DMS 273 treated with DMSO at 0.1 percent for 48 hours (cell line): ENCODE measurements around the gene LMOD1.
A peak's percentile ranks its signal among the peaks of the same experiment; 100 is the strongest.
"Not testable (repeated sequence)": the region's sequence is repeated elsewhere in the genome, so short reads cannot be mapped to it uniquely, and the experiment has no call there.

Source experiments
- DNase-seq: peaks from one replicate; lab custom pipeline; 2025; lab: John Stamatoyannopoulos, UW

Gene LMOD1

GRCh38 chr1:201947697-201948008 lies 1.3 kb upstream of the LMOD1 start:
- DNase-seq, result no peak

DNA sequence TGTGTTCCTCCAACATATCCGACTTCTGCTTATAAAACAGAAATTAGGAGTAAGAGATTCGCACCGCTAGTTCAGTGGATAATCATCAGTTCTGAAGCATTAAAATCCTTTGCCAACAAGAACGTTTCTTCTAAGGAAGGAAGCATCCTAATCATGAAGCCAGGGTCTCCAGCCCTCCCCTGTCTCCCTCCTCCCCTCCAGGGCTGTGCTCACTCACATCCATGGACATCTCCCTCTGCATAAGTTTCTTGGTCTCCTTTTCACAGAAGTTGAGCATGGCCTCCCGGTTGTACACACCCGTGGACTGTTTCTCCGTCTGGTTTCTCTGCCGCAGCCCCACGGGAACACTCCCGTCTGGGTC lies 505 bp downstream of the LMOD1 start:
- no peak for DNase-seq

DNA sequence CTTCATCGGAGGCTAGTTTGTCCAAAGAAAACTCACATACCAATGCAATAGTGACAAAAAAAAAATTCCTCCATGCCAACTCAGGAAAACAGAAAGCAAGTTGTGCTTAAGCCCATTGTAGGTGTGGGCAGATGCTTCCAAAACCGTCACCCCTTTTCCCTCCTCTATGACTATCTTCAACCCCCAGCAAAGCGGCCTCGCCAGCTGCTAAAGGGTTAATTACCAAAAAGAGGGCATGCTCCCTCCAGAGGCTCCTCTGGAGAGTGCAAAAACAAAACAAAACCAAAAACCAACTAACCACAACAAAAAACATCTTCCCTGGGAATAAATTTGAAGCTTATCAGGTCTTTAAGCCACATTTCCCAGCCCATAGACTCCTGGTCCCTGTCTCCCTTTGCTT lies 1.2 kb downstream of the LMOD1 start:
- DNase-seq, result no peak

- no peak for DNase-seq
Measured at GRCh38 chr1:201944639-201945038, 1.7 kb downstream of the LMOD1 start.

GRCh38 chr1:201944002-201944401 lies 2.3 kb downstream of the LMOD1 start:
- DNase-seq, result no peak

GRCh38 chr1:201942129-201942495 lies 4.2 kb downstream of the LMOD1 start:
- no peak for DNase-seq

DNA sequence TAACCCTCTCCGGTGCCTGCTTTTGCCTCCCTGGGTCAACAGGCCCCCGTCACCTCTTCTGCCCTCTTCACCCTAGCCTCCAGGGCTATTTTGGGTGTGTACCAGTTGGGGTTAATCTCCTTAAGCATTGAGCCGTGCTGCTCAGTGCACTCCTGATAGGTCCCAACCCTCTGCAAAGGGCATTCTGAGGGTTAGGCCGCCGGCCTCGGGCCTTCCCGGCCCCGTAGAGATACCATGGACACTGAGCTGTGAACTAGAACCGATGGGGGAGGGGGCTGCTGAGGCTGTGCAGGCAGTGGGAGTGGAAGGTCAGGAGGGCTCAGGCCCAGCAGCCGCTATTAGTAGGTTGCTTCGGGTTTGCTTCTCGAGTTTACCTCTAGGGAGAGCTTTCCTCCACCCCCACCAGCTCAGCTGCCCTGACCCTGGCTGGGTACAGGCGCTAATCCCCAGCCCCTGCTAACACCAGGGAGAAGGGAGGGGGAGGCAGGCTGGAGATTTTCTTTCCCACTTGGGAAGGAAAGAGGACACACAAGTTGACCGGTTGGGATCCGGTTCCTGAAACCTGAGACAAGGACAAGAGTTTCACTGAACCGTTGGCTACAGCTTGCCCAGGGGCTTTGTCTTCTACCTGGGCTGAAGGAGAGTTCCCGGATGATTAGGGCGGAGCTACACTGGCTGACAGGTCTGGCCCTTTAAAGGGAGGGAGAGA lies 4.8 kb downstream of the LMOD1 start:
- no peak for DNase-seq

DNA sequence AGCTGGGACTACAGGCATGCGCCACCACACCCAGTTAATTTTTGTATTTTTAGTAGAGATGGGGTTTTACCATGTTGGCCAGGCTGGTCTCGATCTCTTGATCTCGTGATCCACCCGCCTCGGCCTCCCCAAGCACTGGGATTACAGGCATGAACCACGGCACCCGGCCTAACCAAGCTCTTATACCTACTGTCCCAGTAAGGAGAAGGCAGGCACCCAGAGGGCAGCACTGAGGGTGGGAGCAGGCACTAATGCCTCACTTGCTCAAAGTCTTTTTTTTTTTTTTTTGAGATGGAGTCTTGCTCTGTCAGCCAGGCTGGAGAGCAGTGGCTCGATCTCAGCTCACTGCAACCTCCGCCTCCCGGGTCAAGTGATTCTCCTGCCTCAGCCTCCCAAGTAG lies 6.0 kb downstream of the LMOD1 start:
- not testable (repeated sequence) for DNase-seq

- no peak for DNase-seq
Measured at GRCh38 chr1:201939574-201939973, 6.8 kb downstream of the LMOD1 start.

DNA sequence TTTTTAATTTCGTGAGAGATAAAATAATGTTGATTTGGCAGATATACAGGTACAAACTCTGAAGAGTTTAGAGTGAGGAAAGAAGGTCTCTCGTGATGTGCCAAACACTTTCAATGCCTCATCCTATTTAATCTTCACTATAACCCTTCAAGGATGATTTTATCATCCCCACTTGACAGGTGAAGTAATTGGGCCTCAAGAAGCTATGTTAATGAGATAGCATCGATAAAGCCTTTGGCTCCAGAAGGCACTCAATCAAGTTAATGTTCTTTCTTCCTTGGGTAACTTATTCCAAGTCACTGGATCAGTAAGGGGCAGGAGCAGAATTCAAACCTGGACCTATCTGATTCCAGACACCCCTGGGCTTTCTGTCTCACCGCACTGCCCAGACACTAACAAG lies 7.2 kb downstream of the LMOD1 start:
- DNase-seq, result no peak

DNA sequence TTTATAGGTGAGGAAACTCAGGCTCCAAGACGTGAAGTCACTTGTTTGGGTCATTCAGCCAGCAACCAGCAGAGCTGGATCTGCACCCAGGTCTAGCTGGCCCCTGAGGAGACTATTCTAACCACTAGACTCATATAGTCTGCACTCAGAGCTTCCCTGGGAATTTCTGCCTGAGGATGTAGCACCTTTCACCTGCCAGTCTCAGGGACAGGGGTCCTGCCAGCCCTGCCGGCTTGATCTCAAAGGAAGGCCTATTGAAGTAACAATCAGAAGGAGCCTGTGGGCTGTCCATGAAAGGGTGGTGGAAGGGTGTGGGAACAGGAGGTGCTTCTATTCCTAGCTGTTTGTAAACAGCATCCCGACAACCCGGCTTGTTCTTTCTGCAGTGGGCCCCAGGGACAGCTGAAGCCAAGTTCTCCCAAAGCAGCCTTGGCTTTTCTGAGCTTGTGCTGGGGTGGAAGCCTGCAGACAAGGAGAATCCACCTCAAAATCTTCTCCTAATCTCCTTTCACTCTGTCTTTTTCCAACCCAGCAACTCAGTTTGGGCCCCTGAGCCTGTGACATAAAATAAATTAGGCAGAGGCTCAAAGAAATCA lies 7.8 kb downstream of the LMOD1 start:
- no peak for DNase-seq

- no peak for DNase-seq
Measured at GRCh38 chr1:201937624-201938213, 8.6 kb downstream of the LMOD1 start.

DNA sequence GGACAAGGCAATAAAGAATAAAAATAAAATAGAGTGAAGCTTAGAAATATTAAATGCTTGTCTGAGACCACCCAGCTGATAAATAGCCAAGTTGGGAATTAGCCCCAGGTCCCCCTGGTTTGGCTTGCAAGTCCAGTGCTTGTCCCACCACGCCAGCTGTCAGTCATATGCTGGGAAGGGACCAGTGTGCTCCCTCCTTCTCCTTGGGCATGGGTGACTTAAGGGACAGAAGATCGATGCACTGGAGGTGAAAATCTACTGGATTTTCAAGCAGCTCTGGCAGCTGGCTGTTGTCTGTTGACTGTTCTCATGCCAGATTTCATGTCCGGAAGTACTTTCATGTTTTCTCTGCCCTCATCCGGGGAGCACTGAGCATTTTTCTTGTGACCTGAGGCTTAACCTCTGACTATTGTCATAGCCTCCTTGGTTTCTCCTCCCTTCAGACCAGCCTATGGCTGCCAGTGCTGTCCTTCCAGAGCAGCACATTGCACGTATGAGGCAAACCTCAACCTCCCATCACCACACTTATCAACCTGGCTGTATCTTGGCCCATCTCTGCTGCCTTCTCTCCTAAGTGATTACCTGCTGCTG lies 12.4 kb downstream of the LMOD1 start:
- no peak for DNase-seq

GRCh38 chr1:201930803-201931202 lies 15.5 kb downstream of the LMOD1 start:
- no peak for DNase-seq

DNA sequence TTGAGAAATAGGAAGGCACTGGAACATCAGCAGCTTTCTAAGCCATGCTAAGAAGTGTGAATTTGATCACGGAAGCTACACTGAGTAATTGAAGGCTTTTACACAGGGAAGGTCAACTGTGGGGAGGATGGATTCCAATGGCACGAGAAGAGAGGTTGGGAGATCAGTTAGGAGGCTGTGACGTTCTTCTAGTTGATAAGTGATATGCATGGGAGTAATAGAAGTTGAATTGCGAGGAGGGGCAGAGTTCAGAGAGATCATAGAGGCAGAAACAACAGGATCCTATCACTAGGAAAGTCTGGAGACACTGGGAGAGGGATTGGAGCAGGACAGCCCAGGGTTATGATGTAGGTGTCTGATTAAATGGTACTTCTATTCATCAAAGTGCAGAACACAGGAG lies 16.2 kb downstream of the LMOD1 start:
- DNase-seq, result no peak

DNA sequence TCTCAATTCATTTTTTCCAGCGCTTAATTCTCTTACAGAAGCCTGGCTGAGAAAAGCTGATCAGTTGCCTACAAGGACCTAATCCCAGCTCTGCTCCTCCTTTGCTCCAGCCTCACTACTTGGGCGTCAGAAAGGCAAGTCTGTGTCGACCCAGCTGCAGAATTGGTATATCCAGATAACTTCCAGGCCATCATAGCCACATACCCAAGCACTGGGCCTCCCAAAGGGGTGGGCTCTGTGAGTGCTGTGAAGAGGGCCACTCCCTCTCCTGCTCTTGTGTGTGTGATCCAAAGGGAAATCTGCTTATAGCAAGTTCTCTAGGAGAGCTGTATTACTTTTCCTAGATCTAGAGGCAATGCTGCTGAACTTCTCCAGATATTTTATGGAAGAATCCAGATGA lies 18.1 kb downstream of the LMOD1 start:
- DNase-seq, result no peak

DNA sequence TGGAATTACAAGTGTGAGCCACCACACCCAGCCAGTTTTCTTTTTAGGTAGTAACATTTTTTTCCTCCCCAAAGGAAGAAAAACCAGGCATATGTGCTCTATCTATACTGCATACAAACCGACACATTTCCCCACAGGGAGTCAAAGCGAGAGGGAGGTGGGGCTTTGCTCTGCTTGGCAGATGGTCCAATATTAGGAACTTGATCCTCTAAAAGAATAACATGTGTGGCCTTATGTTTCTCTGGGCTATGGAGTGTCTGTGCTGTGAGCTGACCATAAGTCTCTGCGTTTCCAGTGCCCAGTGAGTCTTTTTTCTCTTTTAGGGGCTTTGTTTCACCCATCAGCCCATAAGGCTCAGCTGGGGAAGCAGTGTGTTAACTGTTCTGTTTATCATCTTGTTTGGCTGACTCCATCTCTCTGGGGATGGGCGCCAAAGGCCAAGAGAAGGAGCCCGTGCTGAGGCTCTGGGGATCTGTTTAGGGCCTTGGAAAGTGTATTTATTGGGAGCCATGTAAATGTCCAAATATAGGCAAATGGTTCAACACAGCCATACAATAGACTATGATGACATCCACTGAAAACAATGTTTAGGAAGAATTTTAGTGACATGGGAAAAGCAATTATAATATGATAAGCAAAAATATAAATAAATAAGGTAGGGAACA lies 20.2 kb downstream of the LMOD1 start:
- peak; percentile 95 for DNase-seq

DNA sequence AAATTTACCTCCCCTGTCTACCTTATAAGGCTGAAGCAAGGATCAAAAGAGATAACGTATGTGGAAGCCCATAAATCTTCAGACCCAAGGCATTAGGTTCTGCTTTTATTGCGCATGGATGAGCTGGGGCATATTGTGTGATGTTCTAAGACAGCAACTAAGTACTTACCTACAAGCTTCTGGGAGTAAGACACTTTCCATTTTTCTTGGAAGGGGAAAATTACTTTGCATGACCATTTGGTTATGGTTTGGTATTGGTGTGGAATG lies 21.1 kb downstream of the LMOD1 start:
- peak; percentile 17 for DNase-seq

- no peak for DNase-seq
Measured at GRCh38 chr1:201921952-201922558, 24.3 kb downstream of the LMOD1 start.

GRCh38 chr1:201918343-201918742 lies 28.0 kb downstream of the LMOD1 start:
- DNase-seq, result no peak

DNA sequence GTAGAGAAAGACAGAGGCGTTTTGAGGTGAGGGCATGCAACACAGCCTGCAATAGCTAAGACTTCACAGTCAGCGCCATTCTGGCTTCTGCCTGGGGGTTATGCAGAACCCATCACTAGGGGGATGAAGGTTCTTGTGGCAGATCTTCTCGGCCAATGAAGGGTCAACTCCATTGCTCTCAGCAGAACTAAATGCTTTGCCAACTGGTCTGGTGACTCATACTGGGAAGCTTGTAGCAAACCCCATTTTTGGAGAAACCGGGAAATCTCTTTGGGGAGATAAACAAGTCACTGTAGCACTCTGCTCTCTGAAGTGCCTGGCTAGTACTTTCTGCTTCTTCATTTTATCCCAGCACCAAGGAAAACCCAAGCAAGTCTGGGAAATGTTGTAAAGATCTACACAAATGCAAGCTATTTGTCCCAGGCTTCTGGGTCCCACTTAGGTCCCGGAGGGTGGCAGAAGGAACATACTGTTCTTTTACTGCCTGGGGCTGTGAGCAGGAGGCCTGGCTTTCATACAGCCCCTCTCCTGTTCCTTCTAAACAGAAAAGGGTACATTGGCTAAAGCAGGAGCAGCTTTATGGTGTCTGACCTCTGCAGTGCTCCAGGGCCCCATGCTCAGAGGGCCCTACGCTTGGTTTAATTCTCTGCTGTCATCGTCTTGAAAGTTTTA lies 28.9 kb downstream of the LMOD1 start:
- DNase-seq, result no peak

- DNase-seq, result peak; percentile 44
Measured at GRCh38 chr1:201916649-201917249, 29.6 kb downstream of the LMOD1 start.
